ENCODE results near the gene REC8.
"Not testable (repeated sequence)": the region's sequence is repeated elsewhere in the genome, so short reads cannot be mapped to it uniquely, and the experiment has no call there.

REC8 gene

DNA sequence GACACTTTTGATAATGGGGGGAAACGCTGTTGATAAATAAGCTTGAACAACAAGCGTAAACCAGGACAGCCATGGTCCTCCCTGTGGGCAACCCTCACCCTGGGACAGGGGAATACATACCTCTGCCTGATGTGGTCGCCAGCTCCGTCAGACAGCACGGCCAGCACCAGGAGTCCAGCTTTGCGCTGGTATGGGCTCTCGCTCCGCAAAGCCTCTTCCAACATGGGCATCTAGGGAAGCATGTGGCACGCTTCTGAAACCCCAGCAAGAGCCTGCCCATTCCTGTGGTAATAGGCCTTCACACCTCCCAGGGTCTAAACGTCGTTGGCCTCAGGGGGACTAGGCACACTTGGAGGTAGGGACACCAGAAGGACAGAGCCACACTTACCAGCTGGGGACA lies 13.9 kb downstream of the REC8 start:
- no peak for DNase-seq

DNA sequence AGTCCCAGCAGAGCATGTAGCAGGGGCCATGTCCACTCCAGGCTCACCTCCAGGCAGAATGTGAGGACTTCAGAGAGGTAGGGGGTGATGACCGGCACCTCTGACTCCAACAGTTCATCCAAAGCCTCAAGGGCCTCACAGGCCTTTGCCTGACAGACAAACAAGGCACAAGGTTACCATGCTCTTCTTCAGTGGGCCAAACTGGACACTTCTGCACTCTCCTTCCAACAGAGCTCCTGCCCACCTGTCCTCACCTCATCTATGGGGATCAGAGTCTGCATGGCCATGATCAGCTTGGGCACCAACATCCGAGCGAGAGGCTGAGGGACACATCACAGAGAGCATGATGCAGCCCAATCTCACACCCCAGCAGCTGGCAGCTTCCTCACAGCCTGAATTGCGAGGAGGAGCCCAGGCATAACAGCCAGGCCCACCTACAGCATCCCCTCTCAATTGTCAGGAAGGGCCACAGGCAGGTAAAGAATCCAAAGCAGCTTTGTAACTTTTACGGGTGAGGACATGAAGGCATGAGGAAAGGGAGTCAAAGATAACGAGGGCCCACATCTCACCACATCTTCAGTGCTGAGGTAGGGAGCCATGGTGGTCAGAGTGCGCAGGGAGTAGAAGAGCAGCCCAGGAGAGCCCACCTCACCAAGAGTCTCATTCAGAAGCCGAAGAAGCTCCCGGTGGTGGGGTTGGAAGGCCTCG lies 15.1 kb downstream of the REC8 start:
- DNase-seq: no peak

DNA sequence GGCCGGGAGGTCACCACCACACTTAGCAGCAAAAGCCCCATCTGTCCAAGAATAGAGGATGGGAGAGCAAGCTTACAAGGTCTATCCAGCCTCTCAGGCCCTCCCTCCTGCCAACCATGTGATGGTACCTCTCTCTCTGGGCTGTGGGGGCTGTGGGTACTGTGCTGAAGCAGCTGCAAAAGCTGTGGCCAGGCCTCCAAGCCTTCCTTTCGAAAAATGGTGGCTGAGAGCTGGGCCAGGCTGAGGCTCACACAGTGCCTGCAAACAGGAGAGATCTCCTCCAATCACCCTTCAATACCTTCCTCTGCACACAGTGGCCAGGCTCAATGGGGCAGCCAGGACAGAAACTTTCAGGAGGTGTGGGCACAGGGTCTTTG lies 15.6 kb downstream of the REC8 start:
- no peak for DNase-seq

DNA sequence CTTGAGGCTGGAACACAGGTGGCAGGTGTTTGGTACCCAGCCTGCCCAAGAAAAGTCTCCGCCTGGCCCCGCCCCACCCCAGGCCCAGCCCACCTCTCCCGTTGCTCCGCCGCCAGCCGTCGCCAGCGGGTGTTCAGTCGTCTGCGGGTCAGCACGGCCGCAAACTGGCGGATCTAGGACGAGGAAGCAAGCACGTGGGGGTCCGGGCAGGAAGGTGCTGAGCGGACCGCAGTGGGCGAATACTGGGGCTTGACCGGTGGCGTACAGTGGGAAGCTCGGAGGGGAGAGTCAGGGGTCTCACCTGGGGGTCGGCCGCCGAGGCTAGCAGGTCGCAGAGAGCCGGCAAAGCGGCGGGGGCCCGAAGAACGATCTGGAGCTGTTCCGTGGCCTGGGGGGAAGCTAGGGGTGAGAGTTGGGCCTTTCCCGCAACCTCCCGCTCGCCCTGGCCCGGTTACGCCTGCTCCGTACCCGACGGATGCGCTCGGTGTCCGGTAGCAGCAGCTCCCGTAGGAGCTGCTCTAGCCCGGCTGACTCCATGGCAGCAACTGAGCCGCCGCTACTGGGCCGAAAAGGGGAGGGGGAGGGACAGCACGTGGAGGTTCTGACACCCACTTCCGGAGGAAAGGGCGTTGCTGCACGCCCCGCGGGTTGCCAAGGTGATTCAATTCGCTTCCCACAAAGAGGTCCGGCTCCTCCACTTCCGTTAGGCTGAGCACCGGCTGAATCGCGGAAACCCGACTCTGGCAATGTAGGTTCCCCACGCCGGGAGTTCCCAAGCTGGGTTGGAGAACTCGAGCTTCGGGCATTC lies 16.6 kb downstream of the REC8 start, which contains the start of gene IPO4:
Gene IPO4, minus strand, starts transcription at position 566 of the 808 bp plus-strand sequence. Its CDS starts 29 bp downstream, at position 537.
- DNase-seq: peak; percentile 97 to 98

DNA sequence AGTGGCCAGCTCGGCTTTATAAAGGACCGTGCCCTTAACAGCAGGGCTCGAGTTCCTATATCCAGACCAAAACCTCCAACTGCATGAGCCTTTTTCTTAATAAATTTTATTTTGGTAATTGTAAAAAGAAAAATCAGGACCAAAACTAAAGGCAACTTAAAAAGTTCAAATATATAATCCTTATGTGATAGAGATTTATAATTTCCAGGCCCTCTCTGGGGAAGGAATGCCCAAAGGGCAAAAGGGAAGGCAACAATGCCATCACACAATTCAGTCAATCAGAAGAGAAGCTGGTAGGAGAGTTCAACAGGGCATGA lies 17.1 kb downstream of the REC8 start:
- no peak for DNase-seq

DNA sequence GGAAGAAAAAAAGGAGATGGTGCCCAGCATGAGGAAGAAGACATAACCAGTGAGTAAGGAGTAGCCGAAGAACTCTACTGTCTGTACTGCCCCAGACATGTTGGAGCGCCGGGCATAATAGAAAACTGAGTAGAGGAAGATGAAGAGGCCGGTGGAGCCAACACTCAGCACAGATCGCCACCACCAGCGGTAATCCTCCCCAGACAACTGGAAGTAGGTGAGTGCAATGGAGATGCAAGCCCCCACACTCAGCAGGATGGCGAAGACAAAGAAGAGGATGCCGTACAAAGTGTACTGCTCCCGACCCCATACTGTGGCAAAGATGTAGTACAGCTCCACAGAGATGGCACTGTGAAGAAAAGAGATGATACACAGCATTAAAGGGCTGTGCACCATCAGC lies 17.6 kb downstream of the REC8 start:
- DNase-seq: no peak

DNA sequence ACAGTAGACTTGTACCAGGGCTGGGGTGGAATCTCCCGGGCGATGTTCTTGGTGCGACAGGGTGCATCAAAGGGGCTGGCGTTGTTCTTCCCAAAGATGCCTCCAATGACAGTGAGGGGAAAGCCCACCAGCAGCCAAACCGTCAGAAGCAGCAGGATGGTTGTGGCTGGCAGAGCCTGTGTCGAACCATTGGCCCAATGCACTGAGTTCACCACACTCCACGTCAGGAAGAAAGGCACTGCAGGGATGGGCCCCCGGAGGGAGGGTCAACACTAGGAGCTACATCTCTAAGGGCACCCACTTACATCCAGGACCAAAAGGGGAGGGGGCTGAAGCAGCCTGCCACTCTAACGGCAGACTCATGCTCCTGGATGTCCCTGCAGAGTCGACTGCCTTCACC lies 18.5 kb downstream of the REC8 start:
- DNase-seq: no peak

DNA sequence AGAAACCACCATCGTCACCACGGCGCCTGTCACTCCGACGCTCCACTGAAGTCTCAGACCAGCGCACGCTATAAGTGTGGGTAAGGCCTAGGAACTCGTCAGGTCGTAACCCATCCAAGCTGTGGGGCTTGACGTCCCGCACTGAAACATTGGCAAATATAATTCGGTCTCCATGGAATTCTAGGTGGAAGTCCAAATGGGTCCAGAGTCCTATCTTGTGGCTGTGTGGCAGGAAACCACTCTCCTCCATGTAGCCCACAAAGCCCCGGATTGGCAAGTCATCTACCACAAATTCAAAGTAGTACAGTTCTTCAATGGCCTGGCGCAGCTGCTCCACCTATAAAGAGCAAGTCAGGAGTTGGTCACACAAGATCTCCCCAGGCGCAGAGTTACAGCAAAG lies 21.1 kb downstream of the REC8 start:
- no peak for DNase-seq

DNA sequence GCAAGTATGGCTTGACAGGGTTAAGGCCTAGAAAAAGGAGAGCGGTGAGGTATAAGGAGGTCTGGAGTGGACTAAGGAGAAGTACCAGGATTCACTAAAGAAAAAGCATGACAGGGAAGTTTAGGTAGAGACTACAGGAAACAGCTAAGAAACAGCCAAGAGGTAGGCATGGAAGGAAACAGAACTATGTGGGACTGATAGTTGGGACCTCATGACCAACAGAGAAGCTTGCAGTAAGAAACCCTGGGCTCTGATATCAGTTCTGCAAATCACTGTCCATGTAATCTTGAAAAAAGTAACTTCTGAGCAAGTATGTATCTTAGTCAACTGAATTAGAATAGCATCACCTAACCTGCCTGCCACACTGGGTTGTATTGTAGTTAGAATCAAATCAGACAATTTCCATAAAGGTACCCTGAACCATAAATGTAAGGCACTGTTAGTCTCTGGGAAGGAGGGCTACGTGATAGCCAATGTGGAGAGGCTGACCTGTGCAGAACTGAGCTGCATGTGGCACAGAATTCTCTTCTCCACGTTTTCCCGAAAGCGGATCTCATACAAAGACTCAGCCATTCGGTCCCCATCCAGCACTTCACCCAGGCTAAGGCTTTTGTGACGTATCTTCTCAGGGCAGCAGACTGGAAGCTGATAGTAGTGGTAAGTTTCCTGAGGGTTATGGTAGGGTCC lies 22.4 kb downstream of the REC8 start:
- no peak for DNase-seq

DNA sequence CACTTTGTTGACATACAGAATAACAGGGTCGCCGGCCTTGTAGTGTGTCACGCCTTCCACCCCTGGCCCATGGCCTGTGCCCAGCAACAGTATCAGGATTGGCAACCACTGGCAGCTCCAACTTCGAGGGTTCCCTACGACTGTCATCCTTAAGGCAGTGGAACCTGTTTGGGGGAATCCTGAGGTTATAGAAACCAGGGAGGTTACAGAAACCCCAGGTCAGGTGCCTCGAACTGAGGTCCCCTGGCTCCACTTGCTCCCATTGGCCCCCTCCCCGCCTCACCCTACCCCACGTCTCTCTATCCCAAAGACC lies 22.9 kb downstream of the REC8 start:
- DNase-seq: no peak

DNA sequence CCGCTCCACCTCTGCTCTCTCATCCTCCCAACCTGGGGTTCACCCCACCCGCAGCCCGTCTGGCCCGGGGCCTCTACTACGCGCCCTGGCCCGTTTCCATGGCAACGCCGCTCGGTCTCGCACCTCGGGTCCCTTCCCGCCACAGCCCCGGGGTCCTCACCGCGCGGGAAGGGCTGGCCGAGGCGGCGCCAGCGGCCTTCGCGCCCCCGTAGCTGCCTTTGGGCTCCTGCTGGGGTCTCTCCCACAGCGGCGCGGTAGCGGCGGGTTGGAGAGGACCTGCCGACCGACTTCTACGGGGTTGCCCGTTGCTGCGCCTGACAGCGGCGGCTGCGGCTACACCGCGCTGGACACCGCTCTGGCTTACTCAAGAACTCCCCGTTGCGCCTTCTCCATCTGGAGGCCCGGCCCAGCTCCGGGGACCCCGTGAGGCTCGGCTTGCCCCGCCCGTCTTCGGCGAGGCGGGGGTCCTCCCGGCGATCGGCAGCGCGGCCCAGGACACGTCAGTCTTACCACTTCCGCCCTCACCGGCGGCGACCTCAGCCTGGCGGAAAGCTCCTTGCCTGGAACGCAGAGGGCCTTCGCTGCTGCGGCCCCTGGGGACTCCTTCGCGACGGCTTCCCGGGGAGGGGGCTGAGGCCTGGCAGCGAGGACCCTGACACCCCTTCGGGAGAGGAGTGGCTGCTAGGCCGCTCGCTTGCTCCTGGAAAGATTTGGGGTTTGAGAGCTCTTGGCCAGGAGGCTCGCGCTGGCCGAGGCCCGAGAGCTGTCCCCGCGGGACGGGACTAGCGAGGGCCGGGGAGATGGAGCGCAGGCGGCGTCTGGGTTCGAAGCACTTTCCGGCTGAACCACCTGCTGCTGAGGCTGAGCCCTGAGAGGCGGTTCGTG lies 23.5 kb downstream of the REC8 start, which contains the start of gene TM9SF1:
Gene TM9SF1, minus strand, starts transcription at position 256 of the 885 bp plus-strand sequence. CDS start 422 bp downstream, outside the sequence.
- peak; percentile 72 to 82 for DNase-seq

DNA sequence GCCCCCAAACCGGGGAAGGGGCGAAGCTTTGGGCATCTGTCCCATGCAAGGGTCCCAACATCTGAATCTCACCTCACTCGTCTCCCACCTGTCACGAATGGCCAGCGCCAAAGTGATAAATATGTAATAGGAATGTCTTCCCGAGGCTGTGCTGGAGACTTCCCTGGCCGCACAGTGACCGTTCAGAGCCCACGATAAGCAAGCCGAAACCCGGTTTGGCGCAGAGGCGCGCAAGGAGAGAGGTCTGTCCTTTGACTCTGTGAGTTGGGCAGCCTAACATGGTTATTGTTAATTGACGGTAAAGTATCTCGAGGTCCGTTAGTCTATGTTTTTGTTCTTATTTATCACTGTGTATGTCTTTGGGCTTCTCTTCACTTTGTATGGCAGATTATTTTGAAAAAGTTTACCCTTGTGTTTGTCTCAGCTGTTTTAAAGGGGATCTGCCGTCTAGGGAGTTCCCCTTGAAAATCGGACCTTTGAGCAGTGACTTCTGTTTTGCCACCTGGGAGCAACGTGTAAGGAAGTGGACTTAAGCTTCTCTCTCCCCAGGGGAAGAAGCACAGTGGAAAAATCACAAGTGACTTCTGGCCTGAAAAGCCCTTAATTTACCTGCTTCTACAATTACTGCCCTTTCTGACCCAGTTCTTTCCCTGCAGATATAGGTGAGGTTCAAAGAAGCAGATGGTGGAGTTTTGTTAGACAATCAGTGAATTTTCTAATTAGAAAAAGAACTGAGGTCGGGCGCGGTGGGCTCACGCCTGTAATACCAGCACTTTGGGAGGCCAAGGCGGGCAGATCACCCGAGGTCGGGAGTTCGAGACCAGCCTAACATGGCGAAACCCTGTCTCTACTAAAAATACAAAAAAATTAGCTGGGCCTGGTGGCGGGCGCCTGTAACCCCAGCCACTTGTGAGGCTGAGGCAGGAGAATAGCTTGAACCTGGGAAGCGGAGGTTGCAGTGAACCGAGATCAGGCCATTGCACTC lies 24.5 kb downstream of the REC8 start:
- DNase-seq: no peak

DNA sequence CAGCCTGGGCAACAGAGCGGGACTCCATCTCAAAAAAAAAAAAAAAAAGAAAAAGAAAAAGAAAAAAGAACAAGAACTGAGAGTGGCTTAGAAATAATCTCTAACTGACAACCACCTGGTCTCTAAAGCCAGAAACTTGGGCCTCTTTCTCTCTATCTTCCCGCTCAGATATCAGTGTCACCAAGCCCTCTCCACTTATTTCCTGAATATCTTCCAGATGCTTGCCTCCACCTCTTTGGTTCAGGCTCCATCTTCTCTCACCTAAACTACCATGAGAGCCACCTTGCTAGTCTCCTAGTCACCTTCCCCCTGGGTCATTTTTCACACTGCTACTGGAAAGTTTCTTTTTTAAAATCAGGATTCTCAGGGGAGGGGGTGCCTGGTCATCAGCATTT lies 25.2 kb downstream of the REC8 start:
- DNase-seq: no peak

DNA sequence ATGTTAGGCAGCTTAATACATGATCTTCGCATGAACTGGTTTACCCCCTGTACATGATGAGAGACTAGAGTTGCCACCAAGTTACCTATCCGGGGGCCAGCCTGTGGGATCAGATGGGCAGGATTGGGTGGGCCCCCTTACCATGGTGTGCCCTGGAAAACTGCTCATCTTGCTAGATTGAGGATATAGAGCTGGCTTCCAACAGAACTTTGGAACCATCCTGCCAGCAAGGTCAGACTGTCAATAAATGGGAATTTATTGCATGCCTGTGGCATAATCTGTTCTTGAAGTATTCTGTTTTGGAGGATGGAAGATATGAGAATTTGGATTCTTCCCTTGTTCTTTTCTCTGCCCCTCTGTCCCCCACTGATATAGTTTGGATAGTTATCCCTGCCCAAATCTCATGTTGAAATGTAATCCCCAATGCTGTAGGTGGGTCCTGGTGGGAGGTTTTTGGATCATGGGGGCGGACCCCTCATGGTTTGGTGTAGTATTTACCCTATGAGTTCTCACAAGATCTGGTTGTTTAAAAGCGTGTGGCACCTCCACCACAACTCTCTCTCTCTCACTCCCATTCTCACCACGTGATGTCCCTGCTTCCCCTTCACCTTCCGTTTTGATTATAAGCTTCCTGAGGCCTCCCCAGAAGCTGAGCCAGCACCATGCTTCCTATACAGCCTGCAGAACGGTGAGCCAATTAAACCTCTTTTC lies 27.1 kb downstream of the REC8 start:
- DNase-seq: no peak

DNA sequence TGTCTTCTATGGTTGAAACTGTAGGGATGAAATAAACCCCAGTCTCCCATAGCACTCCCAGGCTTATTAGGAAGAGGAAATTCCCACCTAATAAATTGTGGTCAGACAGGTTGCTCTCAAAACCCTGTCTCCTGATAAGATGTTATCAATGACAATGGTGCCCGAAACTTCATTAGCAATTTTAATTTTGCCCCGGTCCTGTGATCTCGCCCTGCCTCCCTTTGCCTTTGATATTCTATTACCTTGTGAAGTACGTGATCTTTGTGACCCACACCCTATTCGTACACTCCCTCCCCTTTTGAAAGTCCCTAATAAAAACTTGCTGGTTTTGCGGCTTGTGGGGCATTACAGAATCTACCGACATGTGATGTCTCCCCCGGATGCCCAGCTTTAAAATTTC lies 30.7 kb downstream of the REC8 start:
- DNase-seq: not testable (repeated sequence)

DNA sequence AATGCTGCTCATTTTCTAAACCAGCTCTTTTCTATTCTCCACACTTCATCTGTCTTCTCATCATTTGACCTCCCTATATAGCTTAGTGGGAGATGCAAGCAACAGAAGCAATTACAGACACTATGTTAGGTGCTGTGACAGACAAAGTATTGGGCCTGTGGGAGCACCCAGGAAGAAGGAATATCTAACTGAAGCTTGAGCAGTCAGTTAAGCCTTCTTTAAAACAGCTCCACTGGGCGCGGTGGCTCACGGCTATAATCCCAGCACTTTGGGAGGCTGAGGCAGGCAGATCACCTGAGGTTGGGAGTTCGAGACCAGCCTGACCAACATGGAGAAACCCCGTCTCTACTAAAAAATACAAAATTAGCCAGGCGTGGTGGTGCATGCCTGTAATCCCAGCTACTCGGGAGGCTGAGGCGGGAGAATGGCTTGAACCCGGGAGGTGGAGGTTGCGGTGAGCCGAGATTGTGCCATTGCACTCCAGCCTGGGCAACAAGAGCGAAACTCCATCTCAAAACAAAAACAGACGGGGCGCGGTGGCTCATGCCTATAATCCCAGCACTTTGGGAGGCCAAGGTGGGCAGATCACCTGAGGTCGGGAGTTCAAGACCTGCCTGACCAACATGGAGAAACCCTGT lies 31.5 kb downstream of the REC8 start:
- not testable (repeated sequence) for DNase-seq

DNA sequence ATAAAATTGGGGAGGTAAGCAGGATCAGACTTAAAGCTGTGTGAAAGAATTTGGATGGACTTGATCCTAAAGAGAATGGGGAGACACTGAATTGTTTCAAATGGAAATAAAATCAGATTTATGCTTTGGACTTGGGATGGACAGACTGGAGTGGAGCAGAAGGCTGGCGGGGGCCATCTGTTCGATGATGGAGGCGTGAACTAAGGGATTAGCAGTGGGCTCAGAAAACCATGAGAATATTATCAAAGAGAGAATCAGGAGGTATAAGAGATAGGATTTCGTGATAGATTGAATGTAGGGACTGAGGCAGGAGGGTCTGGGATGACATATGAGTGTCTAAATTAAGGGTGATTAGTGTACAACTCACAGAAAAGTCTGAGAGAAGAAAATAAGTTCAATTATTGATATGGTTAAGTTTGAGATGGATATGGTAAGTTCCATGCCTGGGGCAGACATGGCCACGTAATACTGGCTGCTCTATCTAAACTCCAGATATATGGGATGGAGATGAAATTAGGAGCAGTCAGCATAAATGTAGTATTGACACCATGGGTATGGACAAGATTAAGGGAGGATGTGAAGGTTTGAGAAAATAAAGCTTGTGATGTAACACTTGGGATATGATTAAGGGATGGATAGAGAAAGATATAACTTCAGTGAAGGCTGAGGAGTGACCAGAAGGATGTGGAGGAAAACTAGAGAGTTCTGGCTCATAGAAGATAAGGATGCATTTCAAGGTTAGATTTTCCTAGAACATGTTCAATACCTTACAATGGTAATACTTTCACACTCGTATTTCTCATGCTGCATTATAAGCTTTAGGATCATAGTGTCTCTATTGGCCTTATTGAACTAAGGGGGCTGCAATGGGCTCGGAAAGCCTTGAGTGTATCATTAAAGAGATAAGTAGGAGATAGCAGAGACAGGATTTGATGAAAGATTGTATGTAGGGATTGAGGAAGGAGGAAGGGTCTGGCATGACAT lies 32.6 kb downstream of the REC8 start:
- DNase-seq: no peak

DNA sequence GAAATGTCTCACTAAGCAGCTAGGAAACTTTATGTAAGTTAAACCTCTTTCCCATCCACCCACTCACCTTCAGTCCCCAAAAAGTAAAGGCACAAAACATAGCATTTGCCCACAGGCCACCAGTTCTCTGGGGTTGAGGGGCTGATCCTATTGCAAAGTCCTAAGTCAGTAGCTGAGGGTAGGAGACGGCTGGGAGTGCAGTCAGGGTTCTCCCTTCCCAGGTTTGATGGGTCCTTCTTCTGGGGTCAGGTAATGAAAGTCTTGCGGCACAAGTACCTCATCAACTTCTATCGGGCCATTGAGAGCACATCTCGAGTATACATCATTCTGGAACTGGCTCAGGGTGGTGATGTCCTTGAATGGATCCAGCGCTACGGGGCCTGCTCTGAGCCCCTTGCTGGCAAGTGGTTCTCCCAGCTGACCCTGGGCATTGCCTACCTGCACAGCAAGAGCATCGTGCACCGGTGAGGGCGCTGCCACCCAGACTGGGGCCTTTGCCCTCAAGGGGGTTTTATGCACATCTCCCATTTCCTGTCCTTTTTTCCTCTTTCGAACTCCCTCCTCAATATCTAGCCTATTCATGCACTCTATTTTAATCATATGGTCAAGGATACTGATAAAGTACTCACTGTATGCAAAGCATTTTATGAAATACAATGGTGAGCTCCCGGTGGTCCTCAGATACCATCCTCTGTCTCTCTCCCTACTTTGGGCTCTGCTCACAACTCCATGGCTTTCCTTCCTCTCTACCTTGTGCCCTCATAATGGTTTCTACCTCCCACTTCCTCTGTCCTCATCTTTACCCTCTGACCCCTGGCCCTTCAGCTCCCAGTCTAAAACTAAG lies 34.6 kb downstream of the REC8 start:
- DNase-seq: no peak

All from NCI-H2081 (cell line).